Brain microvascular endothelial cell (primary cell): Measurements from ENCODE around the gene COA1.
A peak's percentile ranks its signal among the peaks of the same experiment; 100 is the strongest.

Experiments
- DNase-seq: peaks from one replicate; pipeline ENCODE4 v3.0.0-alpha.2; 2020
- H3K27ac ChIP-seq: fragments of 250-450 bp; sonication (Bioruptor Pico); 2 replicates; pipeline ENCODE4 v1.5.1; 2020; ENCODE audit warnings: mild to moderate bottlenecking, moderate library complexity
- H3K27me3 ChIP-seq: fragments of 250-450 bp; sonication (Bioruptor Pico); replicated peaks from 2 replicates; pipeline ENCODE4 v1.5.1; 2020; ENCODE audit warnings: mild to moderate bottlenecking
- H3K36me3 ChIP-seq: fragments of 250-450 bp; sonication (Bioruptor Pico); replicated peaks from 2 replicates; pipeline ENCODE4 v1.5.1; 2020; ENCODE audit warnings: mild to moderate bottlenecking
- H3K4me3 ChIP-seq: 2 replicates; pipeline ENCODE4 v1.5.1; 2011; ENCODE audit warnings: low read depth, mild to moderate bottlenecking, control low read depth, low read length, moderate library complexity
- CTCF ChIP-seq: IDR thresholded peaks from 2 replicates; pipeline ENCODE4 v1.5.1; 2011; ENCODE audit warnings: low read depth, mild to moderate bottlenecking, moderate library complexity, low read length, control low read depth, inconsistent platforms; ENCODE audit errors: missing control alignments
- in situ Hi-C: cut with HindIII; loops from 2 replicates; pipeline ENCODE4 v1.10.0; 2017; ENCODE audit warnings: low sequenced_read_pairs, low pct_ligation_motif_present

COA1 gene

GRCh38 chr7:43653466-43653865 is 75.9 kb downstream of the COA1 start:
- no peak for TF ChIP-seq CTCF
- no peak for DNase-seq
- no peaks in the 10 kb centered on the region for H3K27me3 ChIP-seq
- H3K4me3 ChIP-seq = no peak overlapping the region
- in situ Hi-C loops = no loop called here
- no peak overlapping the region for H3K27ac ChIP-seq
- no peaks in the 10 kb centered on the region for H3K36me3 ChIP-seq

GRCh38 chr7:43652364-43652763 is 77.0 kb downstream of the COA1 start:
- no peak overlapping the region for H3K27ac ChIP-seq
- in situ Hi-C loops = no loop called here
- DNase-seq = no peak
- TF ChIP-seq CTCF = peak; percentile 12
- H3K36me3 ChIP-seq = no peaks in the 10 kb centered on the region
- H3K27me3 ChIP-seq = no peaks in the 10 kb centered on the region
- no peak overlapping the region for H3K4me3 ChIP-seq

- TF ChIP-seq CTCF = no peak
- H3K36me3 ChIP-seq = no peaks in the 10 kb centered on the region
- H3K4me3 ChIP-seq = no peak overlapping the region
- in situ Hi-C loops = no loop called here
- peak; percentile 78 for DNase-seq
- peak overlapping the region; percentile 100 for H3K27ac ChIP-seq
- H3K27me3 ChIP-seq = no peaks in the 10 kb centered on the region
These were observed 78.8 kb downstream of the COA1 start for GRCh38 chr7:43650457-43651052.

GRCh38 chr7:43649755-43650274 is 79.5 kb downstream of the COA1 start:
- Histone ChIP-seq H3K4me3 (no peak overlapping the region), H3K36me3 (no peaks in the 10 kb centered on the region), H3K27me3 (no peaks in the 10 kb centered on the region), H3K27ac (peak overlapping the region; percentile 100)
- DNase-seq = no peak
- TF ChIP-seq CTCF = no peak
- in situ Hi-C loops = no loop called here

- peak; percentile 89 for DNase-seq
- Histone ChIP-seq H3K4me3 (no peak overlapping the region), H3K36me3 (no peaks in the 10 kb centered on the region), H3K27ac (peak overlapping the region; percentile 100), H3K27me3 (no peaks in the 10 kb centered on the region)
- in situ Hi-C loops = no loop called here
- no peak for TF ChIP-seq CTCF
These were observed 80.6 kb downstream of the COA1 start for GRCh38 chr7:43648473-43649406.
